ENCODE results near the gene MSL2. TPM values are rescaled to one million over a fixed set of nuclear protein-coding genes. Genes with fewer than 3 reads are reported as not detected.
"Not testable (repeated sequence)": the region's sequence is repeated elsewhere in the genome, so short reads cannot be mapped to it uniquely, and the experiment has no call there.

MSL2 gene
- total RNA-seq, 1 donor from 2014 or later: 19.0 TPM

DNA sequence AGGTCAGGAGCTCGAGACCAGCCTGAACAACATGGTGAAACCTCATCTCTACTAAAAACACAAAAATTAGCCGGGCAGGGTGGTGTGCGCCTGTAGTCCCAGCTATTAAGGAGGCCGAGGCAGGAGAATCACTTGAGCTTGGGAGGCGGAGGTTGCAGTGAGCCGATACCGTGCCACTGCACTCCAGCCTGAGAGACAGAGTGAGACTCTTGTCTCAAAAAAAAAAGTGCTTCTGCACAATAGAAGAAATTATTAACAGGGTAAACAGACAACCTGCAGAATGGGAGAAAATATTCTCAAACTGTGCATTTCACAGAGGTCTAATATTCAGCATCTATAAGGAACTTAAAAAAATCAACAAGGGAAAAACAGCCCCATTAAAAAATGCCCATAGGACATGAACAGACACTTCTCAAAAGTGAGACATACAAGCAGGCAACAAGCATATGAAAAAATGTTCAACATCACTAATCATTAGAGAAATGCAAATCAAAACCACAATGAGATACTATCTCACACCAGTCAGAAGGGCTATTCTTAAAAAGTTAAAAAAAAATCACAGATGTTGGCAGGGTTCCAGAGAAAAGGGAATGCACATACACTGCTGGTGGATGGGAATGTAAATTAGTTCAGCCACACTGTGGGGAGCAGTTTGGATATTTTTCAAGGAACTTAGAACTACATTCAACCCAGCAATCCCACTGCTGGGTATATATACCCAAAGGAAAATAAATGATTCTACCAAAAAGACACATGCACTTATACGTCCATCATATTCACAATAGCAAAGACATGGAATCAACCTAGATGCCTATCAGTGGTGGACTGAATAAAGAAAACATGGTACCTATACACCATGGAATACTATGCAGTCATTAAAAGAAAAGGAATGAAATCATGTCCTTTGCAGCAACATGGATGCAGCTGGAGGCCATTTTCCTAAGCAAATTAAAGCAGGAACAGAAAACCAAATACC lies 75.5 kb downstream of the MSL2 start:
- Histone ChIP-seq H3K27me3 (ENCODE audit: low read depth) (no peaks in the 10 kb centered on the region), H3K4me3 (no peak overlapping the region), H3K9me3 (replicated peaks) (peaks cover 3% of the 10 kb centered on the region), H3K36me3 (peaks cover 23% of the 10 kb centered on the region), H3K4me1 (no peaks in the 10 kb centered on the region), H3K27ac (replicated peaks) (no peak overlapping the region)
- TF ChIP-seq, protein P1, sequence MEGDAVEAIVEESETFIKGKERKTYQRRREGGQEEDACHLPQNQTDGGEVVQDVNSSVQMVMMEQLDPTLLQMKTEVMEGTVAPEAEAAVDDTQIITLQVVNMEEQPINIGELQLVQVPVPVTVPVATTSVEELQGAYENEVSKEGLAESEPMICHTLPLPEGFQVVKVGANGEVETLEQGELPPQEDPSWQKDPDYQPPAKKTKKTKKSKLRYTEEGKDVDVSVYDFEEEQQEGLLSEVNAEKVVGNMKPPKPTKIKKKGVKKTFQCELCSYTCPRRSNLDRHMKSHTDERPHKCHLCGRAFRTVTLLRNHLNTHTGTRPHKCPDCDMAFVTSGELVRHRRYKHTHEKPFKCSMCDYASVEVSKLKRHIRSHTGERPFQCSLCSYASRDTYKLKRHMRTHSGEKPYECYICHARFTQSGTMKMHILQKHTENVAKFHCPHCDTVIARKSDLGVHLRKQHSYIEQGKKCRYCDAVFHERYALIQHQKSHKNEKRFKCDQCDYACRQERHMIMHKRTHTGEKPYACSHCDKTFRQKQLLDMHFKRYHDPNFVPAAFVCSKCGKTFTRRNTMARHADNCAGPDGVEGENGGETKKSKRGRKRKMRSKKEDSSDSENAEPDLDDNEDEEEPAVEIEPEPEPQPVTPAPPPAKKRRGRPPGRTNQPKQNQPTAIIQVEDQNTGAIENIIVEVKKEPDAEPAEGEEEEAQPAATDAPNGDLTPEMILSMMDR (IDR thresholded peaks at IDR 0.05; ENCODE audit: borderline replicate concordance): no peak
- DNase-seq: no peak
- intact Hi-C loops (cut with micrococcal nuclease): no loop called here

DNA sequence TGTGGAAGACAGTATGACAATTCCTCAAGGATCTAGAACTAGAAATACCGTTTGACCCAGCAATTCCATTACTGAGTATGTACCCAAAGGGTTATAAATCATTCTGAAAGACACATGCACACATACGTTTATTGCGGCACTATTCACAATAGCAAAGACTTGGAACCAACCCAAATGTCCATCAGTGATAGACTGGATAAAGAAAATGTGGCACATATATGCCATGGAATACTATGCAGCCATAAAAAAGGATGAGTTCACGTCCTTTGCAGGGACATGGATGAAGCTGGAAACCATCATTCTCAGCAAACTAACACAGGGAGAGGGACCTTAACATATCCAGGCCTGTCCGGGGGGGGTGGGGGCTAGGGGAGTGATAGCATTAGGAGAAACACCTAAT lies 76.4 kb downstream of the MSL2 start:
- DNase-seq; H3K27ac ChIP-seq (replicated peaks); H3K9me3 ChIP-seq (replicated peaks); H3K4me1 ChIP-seq; intact Hi-C loops (cut with micrococcal nuclease); H3K27me3 ChIP-seq (ENCODE audit: low read depth); H3K4me3 ChIP-seq: not testable (repeated sequence)
- H3K36me3 ChIP-seq: peaks cover 20% of the 10 kb centered on the region

DNA sequence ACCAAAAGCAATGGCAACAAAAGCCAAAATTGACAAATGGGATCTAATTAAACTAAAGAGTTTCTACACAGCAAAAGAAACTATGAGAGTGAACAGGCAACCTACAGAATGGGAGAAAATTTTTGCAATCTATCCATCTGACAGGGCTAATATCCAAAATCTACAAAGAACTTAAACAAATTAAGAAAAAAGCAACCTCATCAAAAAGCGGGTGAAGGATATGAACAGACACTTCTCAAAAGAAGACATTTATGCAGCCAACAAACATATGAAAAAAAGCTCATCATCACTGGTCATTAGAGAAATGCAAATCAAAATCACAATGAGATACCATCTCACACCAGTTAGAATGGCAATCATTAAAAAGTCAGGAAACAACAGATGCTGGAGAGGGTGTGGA lies 76.8 kb downstream of the MSL2 start:
- H3K4me1 ChIP-seq; H3K27me3 ChIP-seq (ENCODE audit: low read depth); H3K4me3 ChIP-seq; H3K9me3 ChIP-seq (replicated peaks); H3K27ac ChIP-seq (replicated peaks); DNase-seq; intact Hi-C loops (cut with micrococcal nuclease): not testable (repeated sequence)
- H3K36me3 ChIP-seq: peaks cover 25% of the 10 kb centered on the region

DNA sequence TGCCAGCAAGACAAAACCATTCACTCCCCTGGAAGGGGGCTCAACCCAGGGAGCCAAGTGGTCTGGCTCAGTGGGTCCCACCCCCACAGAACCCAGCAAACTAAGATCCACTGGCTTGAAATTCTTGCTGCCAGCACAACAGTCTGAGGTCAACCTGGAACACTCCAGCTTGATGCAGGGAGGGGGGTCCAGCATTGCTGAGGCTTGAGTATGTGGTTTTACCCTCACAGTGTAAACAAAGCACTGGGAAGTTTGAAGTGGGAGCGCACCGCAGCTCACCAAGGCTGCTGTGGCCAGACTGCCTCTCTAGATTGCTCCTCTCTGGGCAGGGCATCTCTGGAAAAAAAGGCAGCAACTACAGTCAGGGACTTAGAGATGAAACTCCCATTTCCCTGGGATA lies 81.7 kb downstream of the MSL2 start:
- Histone ChIP-seq H3K9me3 (replicated peaks) (no peaks in the 10 kb centered on the region), H3K27me3 (ENCODE audit: low read depth) (no peaks in the 10 kb centered on the region), H3K27ac (replicated peaks) (no peak overlapping the region), H3K4me1 (no peaks in the 10 kb centered on the region), H3K36me3 (peaks cover 55% of the 10 kb centered on the region), H3K4me3 (no peak overlapping the region)
- intact Hi-C loops (cut with micrococcal nuclease): no loop called here
- DNase-seq: no peak
- TF ChIP-seq, protein P1 (IDR thresholded peaks at IDR 0.05; ENCODE audit: borderline replicate concordance): no peak

DNA sequence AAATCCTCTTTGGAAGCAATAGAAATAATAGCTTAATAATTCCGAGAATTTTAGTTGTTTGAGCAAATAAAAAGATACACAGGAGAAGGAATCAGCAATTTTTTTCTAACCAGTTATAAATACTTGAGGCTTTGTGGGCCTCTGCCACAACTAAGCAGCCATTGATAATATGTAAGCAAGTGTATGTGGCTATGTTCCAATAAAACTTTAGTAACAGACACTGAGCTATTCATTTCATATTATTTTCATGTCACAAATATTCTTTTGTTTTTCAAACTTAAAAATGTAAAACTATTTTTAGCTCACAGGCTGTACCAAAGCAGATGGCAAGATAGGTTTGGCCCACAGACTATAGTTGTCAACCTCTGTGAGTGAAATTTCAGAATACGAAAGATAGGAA lies 85.7 kb downstream of the MSL2 start:
- H3K36me3 ChIP-seq: peaks cover 78% of the 10 kb centered on the region
- TF ChIP-seq, protein P1 (IDR thresholded peaks at IDR 0.05; ENCODE audit: borderline replicate concordance): no peak
- no peak overlapping the region for H3K4me3 ChIP-seq
- no peaks in the 10 kb centered on the region for H3K4me1 ChIP-seq
- H3K9me3 ChIP-seq (replicated peaks): no peaks in the 10 kb centered on the region
- no peak for DNase-seq
- no peaks in the 10 kb centered on the region for H3K27me3 ChIP-seq (ENCODE audit: low read depth)
- H3K27ac ChIP-seq (replicated peaks): no peak overlapping the region
- intact Hi-C loops (cut with micrococcal nuclease): no loop called here

DNA sequence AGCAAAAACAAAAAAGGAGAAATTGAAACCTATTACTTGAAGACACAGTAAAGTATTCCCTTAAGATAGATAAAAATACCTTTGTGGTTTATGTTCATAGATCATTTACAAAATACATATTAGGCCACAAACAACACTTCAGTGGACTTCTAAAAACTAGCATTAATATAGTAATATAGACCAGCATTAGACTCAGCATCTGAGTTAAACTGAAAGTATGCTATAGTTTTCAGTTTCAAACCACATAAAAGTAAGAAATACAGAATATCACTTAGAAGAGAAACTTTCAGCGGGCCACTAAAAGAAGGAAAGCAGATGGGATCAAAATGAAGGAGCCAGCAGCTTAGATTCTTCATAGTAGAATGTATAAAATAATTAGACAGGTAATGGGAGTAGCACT lies 86.6 kb downstream of the MSL2 start:
- intact Hi-C loops (cut with micrococcal nuclease): no loop called here
- Histone ChIP-seq H3K36me3 (peaks cover 80% of the 10 kb centered on the region), H3K4me1 (no peaks in the 10 kb centered on the region), H3K27me3 (ENCODE audit: low read depth) (no peaks in the 10 kb centered on the region), H3K27ac (replicated peaks) (no peak overlapping the region), H3K4me3 (no peak overlapping the region), H3K9me3 (replicated peaks) (no peaks in the 10 kb centered on the region)
- TF ChIP-seq, protein P1 (IDR thresholded peaks at IDR 0.05; ENCODE audit: borderline replicate concordance): no peak
- no peak for DNase-seq
